GM23338 (cell line): ENCODE data around the gene ADAMTS1.

Experiments used
- CTCF ChIP-seq, 2 experiments: fragments of 200-600 bp in 1 of 2; sonication (generic) in 1 of 2; conservative IDR thresholded peaks; 2 replicates each; pipeline versions ENCODE4 v1.5.1 to v1.6.1; 2016 to 2017; ENCODE audit warnings: antibody characterized with exemption in 2 of 2, low read depth in 2 of 2, mild to moderate bottlenecking in 2 of 2, moderate library complexity in 1 of 2
- EZH2 ChIP-seq: fragments of 200-600 bp; sonication (generic); IDR thresholded peaks from one replicate; pipeline ENCODE4 v1.8.0; 2017; ENCODE audit warnings: antibody characterized with exemption, mild to moderate bottlenecking, low read depth; ENCODE audit not compliant: unreplicated experiment
- POLR2AphosphoS5 ChIP-seq: IDR thresholded peaks from 2 replicates; pipeline ENCODE4 v1.6.1; 2016; ENCODE audit warnings: antibody characterized with exemption, low read depth

DNA sequence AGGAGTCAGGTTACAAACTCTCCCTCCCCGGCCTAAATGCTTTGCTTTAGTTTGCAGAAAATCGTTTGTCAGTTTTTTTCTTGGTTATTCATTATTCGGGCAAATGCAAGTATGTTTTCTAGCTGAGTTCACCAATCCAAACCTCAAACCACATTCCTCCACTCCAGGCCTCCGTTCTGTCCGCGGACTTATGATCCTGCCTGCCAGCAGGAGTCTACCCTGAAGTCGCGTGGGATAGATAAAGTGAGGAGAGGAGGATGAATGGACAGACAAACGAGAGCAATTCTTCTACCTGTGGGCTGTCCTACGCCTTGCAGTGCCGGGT, 1.3 kb downstream of the ADAMTS1 start:
- TF ChIP-seq POLR2AphosphoS5: no peak
- TF ChIP-seq EZH2: peak; percentile 20
- TF ChIP-seq CTCF (conservative IDR thresholded peaks at IDR 0.05; ENCODE audit: low read depth in 2 of 2): no peak
